ENCODE data around the gene FMNL2.

The FMNL2 gene

DNA sequence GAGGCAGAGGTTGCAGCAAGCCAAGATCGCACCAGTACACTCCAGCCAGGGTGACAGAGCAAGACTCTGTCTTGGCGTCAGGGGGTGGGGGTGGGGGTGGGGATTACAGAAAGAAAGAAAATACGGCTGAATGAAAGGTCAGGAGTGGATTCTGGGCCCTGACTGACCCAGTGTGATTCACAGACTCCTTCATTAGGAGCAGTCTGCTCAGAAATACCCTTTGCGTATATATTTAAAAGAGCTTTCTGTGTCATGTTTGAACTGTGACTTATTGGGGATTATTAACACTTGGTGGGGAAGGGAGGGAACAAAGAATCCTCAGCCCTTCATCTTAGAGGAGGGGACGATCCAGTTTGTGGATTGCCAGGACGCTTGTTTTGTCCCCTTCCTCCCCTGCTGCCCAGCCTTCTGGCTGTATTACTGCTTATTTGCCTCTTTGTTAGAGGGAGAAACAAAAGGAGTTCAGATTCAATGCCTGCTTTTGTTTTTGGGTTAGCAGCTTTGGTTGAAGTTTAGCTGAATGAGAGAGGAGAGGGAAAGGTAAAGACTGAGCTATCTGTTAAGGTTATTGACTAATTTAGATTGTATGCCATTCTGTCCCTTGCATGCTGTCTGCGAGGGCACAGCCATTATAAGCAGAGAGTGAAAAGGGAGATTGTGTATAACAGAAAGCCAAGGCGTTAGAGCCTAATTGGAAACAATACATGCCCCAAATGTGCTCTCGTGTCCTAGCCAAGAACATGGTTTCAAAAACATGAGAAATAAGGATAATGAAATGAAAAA is 118.3 kb downstream of the FMNL2 start:
- Histone ChIP-seq H2AFZ (ENCODE audit: low read length) (no peak overlapping the region), H3K9me2 (ENCODE audit: low read depth, low read length) (no peaks in the 10 kb centered on the region), H3F3A (ENCODE audit: insufficient read depth, low read length) (no peaks in the 10 kb centered on the region), H4K20me1 (ENCODE audit: insufficient read depth, low read length) (no peaks in the 10 kb centered on the region), H3K27me3 (ENCODE audit: insufficient read depth, low read length) (no peaks in the 10 kb centered on the region), H3K4me1 (ENCODE audit: insufficient read depth, low read length, severe bottlenecking) (no peaks in the 10 kb centered on the region), H3K9ac (ENCODE audit: low read length) (no peak overlapping the region), H3K4me3 (ENCODE audit: low read depth, low read length, poor library complexity, severe bottlenecking) (no peak overlapping the region), H3K27ac (ENCODE audit: low read depth, low read length, poor library complexity, severe bottlenecking) (no peak overlapping the region), H3K9me3 (ENCODE audit: low read length) (no peaks in the 10 kb centered on the region), H3K4me2 (ENCODE audit: low read length) (no peak overlapping the region), H3K36me3 (ENCODE audit: insufficient read depth, low read length) (no peaks in the 10 kb centered on the region), H3K79me2 (ENCODE audit: insufficient read depth, low read length) (no peaks in the 10 kb centered on the region)
- no peak for TF ChIP-seq EZH2 (IDR thresholded peaks at IDR 0.05; ENCODE audit: borderline replicate concordance, low read length)
- TF ChIP-seq, protein P1, sequence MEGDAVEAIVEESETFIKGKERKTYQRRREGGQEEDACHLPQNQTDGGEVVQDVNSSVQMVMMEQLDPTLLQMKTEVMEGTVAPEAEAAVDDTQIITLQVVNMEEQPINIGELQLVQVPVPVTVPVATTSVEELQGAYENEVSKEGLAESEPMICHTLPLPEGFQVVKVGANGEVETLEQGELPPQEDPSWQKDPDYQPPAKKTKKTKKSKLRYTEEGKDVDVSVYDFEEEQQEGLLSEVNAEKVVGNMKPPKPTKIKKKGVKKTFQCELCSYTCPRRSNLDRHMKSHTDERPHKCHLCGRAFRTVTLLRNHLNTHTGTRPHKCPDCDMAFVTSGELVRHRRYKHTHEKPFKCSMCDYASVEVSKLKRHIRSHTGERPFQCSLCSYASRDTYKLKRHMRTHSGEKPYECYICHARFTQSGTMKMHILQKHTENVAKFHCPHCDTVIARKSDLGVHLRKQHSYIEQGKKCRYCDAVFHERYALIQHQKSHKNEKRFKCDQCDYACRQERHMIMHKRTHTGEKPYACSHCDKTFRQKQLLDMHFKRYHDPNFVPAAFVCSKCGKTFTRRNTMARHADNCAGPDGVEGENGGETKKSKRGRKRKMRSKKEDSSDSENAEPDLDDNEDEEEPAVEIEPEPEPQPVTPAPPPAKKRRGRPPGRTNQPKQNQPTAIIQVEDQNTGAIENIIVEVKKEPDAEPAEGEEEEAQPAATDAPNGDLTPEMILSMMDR (IDR thresholded peaks at IDR 0.05; ENCODE audit: low read length) = no peak

DNA sequence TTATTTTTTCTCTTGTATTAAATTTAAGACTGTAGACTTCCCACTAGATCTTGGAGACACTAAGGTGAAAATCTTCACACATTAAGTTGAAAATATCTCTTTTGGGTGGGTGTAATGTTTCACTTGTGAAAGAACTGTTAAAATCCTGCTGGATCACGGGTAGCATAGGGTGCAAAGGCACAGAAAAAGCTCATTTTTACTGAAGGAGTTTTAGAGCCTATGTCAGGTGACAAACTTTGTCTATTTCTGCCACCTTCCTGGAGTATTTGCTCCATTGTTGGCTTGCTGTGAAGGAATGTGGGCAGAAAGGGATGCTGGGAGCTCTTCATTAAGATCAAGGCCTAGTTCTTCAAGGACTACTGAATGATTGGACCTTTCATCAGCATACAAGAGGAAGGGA is 119.4 kb downstream of the FMNL2 start:
- H2AFZ ChIP-seq (ENCODE audit: low read length) = no peak overlapping the region
- no peaks in the 10 kb centered on the region for H3K27me3 ChIP-seq (ENCODE audit: insufficient read depth, low read length)
- no peak overlapping the region for H3K27ac ChIP-seq (ENCODE audit: low read depth, low read length, poor library complexity, severe bottlenecking)
- TF ChIP-seq EZH2 (IDR thresholded peaks at IDR 0.05; ENCODE audit: borderline replicate concordance, low read length) = no peak
- TF ChIP-seq, protein P1 (IDR thresholded peaks at IDR 0.05; ENCODE audit: low read length) = no peak
- H3F3A ChIP-seq (ENCODE audit: insufficient read depth, low read length) = no peaks in the 10 kb centered on the region
- no peaks in the 10 kb centered on the region for H3K79me2 ChIP-seq (ENCODE audit: insufficient read depth, low read length)
- no peak overlapping the region for H3K4me2 ChIP-seq (ENCODE audit: low read length)
- no peaks in the 10 kb centered on the region for H3K36me3 ChIP-seq (ENCODE audit: insufficient read depth, low read length)
- H3K9me2 ChIP-seq (ENCODE audit: low read depth, low read length) = no peaks in the 10 kb centered on the region
- no peak overlapping the region for H3K4me3 ChIP-seq (ENCODE audit: low read depth, low read length, poor library complexity, severe bottlenecking)
- no peaks in the 10 kb centered on the region for H3K9me3 ChIP-seq (ENCODE audit: low read length)
- no peaks in the 10 kb centered on the region for H4K20me1 ChIP-seq (ENCODE audit: insufficient read depth, low read length)
- H3K9ac ChIP-seq (ENCODE audit: low read length) = no peak overlapping the region
- no peaks in the 10 kb centered on the region for H3K4me1 ChIP-seq (ENCODE audit: insufficient read depth, low read length, severe bottlenecking)

DNA sequence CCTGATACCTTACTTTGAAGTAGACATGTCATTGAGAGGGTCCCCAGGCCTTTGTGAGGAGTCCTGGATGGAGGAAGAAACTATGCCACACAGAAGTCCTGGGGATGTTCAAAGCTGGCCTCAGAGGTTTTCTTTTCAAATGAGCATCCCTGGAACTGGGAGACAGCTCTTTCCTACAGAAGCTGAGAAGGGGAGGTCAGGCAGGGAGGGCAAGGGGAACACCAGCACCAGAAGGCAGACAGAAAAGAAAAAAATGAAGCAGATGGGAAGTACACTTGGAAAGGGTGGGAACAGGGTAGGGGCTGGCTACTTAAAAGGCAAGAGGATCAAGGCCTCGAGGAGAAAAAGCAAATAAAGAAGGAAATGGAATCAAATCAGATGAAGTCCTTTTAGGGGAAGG is 120.0 kb downstream of the FMNL2 start:
- no peaks in the 10 kb centered on the region for H4K20me1 ChIP-seq (ENCODE audit: insufficient read depth, low read length)
- no peak overlapping the region for H2AFZ ChIP-seq (ENCODE audit: low read length)
- H3K9ac ChIP-seq (ENCODE audit: low read length) = no peak overlapping the region
- no peaks in the 10 kb centered on the region for H3K9me3 ChIP-seq (ENCODE audit: low read length)
- no peaks in the 10 kb centered on the region for H3K36me3 ChIP-seq (ENCODE audit: insufficient read depth, low read length)
- no peaks in the 10 kb centered on the region for H3K9me2 ChIP-seq (ENCODE audit: low read depth, low read length)
- H3K27me3 ChIP-seq (ENCODE audit: insufficient read depth, low read length) = no peaks in the 10 kb centered on the region
- H3K4me2 ChIP-seq (ENCODE audit: low read length) = no peak overlapping the region
- H3K27ac ChIP-seq (ENCODE audit: low read depth, low read length, poor library complexity, severe bottlenecking) = no peak overlapping the region
- no peak overlapping the region for H3K4me3 ChIP-seq (ENCODE audit: low read depth, low read length, poor library complexity, severe bottlenecking)
- no peaks in the 10 kb centered on the region for H3K4me1 ChIP-seq (ENCODE audit: insufficient read depth, low read length, severe bottlenecking)
- H3K79me2 ChIP-seq (ENCODE audit: insufficient read depth, low read length) = no peaks in the 10 kb centered on the region
- TF ChIP-seq, protein P1 (IDR thresholded peaks at IDR 0.05; ENCODE audit: low read length) = no peak
- TF ChIP-seq EZH2 (IDR thresholded peaks at IDR 0.05; ENCODE audit: borderline replicate concordance, low read length) = no peak
- no peaks in the 10 kb centered on the region for H3F3A ChIP-seq (ENCODE audit: insufficient read depth, low read length)
